HG02610 (cell line): ENCODE results near the gene DHX58.

Experiments
- ATAC-seq: cut with Tn5 transposase; IDR thresholded peaks from one replicate; pipeline ENCODE4 v1.9.1; 2021; ENCODE audit warnings: mild to moderate bottlenecking, moderate library complexity; ENCODE audit not compliant: unreplicated experiment

Gene DHX58

DNA sequence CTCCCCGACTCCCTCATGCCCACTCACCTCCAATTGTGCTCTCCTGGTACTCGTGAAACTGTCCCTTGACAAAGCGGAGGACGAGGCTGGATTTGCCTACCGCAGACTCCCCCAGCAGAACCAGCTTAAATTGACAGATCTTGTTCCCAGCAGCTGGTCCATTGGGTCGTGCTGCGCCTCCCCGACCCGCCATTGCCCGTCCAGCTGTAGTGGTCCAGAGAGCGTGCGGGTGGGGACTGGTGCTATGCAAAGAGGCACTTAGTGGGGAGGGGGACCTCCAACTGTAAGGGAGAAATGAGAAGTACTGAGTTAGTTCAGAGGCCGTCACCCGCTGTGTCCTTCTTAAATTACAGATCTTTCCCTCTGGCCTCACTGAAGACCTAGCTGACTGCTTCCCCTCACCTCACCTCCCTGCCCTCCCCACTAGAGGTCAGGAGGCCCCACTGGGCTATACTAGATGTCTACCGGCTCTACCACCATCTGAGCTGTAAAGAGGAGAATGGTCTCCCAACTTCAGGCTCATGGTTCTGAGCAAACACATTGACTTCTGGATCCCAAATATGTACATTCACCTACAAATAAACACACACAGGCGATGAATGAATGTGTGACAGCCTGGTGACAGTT is 17.9 kb upstream of the DHX58 start:
- ATAC-seq: no peak

DNA sequence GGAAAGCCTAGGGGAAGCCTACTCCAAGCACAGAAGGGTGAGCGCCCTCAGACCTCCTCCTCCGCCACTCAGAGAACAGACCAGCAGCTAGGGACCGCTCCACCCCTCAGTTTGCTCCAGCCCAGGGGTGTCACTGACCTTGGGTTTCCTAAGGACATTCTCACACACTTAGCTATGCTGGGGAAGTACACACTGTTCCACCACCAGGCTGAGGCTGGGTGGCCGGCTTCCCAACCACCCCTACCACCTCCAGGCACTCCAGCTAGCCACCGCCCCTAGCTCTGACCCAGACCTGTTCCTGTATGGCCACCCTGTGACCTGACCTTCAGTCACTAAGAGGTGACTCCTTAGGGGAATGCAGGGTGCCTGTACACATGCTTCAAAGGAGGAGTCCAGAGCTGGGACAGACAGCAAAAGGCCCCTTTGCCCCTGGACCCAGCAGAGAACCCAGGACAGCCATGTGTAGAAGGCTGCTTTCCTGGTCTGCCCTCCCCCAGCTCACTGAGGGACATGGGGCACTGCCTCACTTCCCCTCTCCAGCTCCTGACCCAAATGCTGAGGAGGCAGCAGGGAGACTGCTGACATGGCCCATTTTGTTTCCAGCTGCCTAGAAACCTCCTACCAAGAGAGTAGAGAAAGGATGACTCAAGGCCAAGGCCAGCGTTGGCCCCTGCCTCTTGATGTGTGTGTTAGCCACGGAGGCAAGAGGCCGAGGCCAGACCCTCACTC is 16.8 kb upstream of the DHX58 start:
- ATAC-seq: no peak

DNA sequence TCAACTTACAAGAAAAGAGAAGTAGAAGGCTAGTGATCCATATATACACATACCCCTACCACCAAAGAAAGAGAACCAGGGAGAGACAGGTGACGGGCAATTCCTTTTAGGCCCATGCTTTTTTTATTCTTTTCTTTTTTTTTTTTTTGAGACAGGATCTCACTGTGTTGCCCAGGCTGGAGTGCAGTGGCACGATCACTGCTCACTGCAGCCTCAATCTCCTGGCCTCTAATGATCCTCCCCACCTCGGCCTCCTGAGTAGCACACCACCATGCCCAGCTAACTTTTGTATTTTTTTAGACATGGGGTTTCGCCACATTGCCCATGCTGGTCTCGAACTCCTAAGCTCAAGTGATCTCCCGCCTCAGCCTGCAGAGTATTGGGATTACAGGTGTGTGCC is 14.9 kb upstream of the DHX58 start:
- no peak for ATAC-seq

DNA sequence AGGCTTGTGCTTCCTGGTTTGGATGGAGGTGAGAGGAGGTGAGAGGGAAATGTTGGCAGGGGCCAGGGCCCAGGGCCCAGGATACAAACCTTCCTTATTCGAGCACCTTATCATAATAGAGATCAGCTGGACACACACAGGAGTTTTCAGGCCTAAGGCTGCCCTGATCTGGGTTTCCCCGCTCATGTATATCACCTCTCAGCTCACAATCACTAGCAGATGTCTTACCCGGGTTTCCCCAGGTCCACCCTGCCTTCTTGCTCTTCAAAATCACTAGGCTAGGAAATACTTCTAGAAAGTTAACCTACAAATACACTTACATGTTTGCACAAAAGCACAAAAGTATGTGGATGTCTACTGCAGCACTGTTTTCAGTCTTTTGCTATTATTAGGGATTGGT is 14.3 kb upstream of the DHX58 start:
- no peak for ATAC-seq

DNA sequence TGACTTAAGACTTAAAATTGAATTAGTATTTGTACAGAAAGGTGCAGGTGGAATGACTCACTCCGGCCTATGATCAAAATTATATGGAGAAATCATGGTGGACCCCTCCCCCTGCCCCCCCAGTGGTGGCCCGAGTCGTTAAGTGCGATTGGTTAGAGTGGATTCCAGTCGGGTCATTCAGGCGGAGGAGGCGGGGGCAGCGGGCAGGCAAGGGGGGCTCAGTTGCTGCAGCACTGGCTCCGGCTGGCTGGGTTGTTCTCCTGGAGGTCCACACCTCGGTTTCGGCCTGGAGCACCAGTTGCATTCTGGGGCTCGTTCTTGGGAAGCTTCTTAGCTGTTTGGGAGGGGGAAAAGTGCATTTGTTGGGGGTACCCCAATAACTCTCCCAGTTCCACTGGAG is 13.1 kb upstream of the DHX58 start:
- ATAC-seq: no peak

DNA sequence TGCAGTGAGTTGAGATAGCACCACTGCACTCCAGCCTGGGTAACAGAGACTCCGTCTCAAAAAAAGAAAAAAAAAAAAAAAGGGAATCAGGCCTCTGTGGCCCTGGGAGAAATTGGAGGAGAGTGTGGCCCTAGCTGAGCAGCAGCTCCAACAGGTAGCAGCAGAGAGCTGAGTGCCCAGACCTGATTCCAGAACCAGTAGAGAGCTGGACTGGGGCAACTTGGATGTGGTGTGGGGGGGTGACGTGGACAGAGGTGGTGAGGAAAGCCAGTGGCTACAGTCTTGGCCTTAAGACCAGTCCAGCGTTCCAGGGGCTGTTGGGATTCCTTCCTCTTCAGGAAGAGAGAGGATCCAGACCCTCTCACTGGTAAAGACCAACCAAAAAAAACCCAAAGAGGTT is 11.7 kb upstream of the DHX58 start:
- no peak for ATAC-seq

DNA sequence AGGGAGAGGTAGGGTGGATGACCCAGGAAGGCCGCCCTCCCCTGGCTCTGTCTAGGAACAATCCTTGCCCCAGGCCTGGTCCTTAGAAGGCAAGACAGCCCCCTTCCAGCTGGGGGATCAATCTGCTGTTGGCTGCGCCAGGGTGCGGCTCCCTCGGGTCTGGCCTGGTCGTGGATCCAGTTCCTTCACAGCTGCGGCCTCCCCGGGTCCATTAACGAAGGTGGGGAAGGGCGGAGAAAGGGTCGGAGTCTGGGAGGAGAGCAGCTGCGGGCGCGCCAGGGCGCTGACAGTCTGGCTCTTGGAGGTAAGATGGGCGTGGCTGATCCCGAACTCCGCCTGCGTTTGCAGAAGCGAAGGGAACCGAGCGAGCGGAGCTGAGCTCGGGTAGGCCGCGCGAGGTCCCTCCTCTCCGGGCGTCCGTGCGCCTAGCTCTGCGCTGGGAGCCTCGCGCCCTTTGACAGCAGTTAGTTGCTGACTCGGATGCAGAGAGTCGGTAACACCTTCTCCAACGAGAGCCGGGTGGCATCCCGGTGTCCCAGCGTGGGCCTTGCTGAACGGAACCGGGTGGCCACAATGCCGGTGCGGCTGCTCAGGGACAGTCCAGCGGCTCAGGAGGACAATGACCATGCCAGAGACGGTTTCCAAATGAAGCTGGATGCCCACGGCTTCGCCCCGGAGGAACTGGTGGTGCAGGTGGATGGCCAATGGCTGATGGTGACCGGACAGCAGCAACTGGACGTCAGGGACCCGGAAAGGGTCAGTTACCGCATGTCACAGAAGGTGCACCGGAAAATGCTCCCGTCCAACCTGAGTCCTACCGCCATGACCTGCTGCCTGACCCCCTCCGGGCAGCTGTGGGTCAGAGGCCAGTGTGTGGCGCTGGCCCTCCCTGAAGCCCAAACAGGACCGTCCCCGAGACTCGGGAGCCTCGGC is 10.1 kb upstream of the DHX58 start, which contains the start of gene HSPB9:
HSPB9 (plus strand) TSS at position 434 of the 933 bp plus-strand sequence; CDS start at position 481, 47 bp downstream.
- ATAC-seq: no peak

DNA sequence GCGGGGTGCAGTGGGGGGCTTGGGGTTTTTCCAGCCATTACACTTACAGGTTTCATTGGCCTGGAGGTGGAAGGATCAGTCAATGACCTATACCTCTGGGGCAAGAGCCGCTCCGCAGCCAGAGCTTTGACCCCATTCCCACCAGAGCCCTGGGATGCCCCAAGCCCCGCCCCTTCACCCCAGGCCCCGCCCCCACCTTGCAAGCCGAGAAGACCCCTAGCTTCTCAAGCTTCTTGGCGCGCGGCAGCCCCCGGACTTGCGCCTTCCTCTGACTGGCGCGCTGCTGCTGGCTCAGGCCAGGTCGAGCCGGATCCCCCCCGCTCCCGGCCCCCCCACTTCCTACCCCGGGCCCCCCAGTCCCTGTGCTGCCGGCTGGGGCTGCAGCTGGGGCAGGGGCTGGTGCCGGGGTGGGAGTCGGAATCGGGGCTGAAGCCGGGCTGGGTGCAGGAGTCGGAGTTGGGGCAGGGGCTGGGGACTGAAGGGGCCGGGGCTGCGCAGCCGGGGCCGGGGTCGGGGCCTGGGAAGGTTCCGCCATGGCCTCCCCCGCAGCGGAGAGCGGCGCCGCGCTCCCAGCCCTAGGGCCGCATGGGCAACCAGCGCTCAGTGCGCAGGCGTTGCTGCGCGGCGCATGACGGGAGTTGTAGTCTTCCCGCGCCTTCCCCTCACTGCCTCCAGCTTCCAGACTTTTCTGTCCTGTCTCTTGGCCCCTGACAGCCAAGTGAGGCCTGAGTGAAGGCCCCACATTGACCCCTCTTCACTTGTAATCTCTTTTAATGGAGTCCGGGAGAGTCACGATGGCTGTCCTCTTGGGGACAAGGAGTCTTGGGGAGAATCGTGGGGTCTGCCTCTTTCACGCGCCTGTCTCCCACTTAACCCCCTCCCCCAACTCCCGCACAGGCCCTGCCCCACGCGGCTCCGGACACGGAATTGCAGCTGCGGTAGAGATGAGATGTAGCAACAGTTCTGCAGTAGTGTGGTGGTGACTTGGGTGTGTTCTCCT is 8.6 kb upstream of the DHX58 start, which contains the start of gene KAT2A:
KAT2A (minus strand) TSS at position 598 of the 1,000 bp plus-strand sequence; CDS start at position 535, 63 bp downstream.
- ATAC-seq: peak; percentile 81

DNA sequence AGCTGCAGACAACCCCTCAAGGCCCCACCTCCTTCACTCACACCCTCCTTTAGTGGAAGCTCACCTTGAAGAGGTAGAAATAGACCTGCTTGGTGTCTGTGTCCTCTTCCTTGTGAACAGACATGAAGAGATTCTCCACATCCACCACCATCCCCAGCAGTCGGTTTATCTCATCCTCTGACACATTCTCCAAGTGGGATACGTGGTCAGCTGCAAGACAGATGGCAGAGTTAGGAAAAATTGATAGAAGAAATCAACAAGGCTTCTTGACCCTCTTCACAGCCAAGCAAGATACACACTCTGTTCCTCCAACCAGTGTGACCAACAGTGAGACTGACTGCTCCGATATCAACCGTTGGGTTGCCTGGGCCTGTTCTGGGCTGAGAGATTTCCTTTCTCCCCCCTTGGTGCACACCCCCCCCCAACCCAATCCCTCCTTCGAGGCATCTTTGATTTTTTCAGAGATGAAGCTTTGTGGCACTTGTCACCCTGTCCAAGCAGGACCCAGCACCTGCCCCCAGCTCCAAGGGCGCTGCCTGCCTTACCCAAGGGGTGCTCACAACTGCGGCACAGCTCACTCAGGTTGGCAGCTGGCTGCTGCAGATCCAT is 7.8 kb upstream of the DHX58 start:
- no peak for ATAC-seq

DNA sequence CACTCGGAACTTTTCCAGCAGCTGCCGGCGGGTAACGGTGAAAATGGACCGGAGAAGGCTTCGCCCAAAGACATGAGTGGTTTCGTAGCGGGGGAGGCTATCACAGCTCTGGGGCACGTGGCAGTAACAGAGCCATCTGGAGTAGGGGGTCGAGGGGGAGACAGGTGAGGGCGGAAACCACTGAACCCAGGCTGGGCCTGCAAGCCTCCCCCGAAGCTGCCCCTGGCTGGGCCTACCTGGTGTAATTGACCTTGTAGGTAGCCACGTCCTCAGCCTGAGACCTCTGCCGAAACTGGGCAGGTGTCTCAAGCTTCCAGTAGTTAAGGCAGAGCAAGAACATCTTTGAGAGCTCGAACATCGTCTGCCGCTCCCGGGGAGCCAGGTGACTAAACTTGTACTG is 6.8 kb upstream of the DHX58 start:
- ATAC-seq: no peak

DNA sequence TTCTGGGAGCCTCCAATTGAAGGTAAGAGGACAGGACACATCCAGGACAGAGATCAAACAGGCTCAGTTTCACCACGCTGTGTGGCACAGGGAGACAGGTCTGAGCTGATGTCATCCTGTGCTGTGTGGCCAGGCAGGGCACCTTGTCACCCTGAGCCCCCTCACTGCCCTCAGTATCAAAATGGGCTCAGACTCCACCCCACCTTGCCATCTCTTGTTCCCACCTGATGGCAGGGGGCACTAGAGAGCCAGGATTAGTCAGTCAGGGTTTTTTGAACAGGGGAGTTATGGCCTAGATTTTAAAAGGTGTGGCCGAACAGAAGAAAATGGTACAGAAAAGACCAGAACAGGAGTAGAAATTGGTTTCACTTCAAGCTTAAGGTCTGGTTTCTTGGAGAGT is 6.0 kb upstream of the DHX58 start:
- ATAC-seq: no peak

DNA sequence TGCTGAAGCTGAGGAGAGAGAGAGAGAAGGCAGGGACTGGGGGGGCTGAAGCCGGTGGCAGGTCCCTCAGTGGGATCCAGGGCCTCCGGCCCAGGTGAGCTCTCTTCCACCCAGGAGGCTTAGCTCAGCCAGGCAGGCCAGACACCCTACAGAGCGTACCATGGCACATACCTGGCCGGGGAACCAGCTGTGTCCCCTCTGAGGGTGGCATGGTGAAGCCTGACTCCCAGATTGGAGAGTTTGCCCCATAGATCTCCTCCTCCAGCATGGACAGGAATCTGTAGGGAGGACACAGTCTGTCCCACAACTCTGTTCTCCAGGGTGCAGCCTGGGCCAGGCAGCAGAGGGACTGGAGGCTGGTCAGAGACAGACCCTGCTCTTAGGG is 5.6 kb upstream of the DHX58 start:
- no peak for ATAC-seq

DNA sequence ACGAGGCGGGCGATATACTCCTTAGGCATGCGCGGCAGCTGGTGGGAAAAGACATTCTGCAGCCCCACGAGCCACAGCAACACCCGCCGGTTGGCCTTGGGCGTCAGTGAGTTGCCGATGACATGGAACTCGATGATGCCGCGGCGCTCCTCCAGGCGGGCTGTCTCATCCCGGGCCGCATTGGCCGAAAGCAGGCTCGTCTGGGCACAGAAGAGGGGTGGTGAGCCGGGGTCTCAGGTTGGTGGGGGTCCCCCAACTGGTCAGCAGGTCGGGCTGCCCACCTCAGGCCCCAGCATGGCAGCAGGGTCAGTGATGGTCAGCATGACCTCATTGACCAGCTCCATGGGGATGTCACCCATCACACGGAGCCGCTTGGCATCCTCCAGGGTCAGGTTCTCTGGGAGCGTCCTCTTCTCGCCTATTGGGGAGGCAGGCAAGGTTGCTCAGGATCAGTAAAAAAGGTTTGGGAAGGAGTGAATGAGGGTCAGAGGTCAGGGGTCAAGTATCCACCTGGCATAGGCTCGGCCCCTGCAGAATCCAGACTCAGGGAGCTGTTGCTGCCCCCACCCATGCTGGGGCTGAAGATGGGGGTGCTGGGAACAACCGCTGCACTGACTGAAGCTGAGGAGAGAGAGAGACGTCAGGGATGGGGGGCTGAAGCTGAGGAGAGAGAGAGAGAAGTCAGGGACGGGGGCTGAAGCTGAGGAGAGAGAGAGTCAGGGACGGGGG is 5.0 kb upstream of the DHX58 start:
- ATAC-seq: no peak

DNA sequence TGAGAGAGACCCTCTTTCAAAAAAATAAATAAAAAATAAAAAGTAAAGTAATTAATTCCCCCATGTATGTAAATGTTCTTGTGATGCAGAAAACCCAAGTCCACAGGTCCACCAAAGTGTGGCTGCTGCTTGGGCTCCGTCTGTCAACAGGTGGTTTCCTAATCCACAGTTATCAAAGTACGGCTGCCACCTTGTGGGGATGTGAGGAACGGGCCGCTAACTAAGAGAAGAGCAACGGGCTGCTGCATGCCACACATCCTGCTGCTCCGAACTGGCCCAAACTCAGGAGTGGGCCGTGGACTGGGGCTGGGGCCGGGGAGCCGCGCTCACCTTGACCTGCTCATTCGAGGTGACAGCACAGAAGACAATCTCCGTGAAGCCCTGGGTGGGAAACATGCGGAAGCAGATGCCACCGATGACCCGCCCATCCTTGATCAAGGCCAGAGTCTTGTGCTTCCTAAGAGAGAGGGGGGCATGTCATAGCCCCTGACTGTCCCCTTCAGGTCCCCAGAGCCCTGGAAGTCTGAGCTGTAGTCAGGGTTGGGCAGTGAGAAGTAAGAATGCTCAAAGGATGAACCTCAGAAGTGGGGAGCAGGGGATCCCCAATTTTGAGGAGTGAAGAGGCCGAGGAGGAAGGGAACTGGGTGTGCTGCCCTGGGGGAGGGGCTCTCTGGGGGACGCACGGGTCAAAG is 4.3 kb upstream of the DHX58 start:
- no peak for ATAC-seq

DNA sequence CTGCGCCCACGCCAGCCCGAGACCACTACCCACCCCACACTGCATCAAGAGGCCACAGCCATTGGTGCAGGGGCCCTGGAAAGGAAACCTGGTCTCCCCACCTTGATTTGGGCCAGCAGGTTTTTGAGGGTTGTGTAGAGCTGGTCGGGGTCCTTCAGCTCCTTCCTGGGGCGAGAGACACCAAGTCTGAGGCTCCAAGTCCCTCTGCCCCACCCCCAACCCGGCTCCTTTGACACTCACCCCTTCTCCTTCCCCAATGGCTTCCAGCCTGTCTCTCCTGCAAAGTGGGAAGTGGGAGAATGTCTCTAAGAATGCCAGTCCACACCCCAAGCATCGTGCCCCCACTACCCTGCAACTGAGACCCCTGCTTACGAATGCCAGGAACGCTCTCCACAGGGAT is 1.6 kb upstream of the DHX58 start:
- no peak for ATAC-seq

DNA sequence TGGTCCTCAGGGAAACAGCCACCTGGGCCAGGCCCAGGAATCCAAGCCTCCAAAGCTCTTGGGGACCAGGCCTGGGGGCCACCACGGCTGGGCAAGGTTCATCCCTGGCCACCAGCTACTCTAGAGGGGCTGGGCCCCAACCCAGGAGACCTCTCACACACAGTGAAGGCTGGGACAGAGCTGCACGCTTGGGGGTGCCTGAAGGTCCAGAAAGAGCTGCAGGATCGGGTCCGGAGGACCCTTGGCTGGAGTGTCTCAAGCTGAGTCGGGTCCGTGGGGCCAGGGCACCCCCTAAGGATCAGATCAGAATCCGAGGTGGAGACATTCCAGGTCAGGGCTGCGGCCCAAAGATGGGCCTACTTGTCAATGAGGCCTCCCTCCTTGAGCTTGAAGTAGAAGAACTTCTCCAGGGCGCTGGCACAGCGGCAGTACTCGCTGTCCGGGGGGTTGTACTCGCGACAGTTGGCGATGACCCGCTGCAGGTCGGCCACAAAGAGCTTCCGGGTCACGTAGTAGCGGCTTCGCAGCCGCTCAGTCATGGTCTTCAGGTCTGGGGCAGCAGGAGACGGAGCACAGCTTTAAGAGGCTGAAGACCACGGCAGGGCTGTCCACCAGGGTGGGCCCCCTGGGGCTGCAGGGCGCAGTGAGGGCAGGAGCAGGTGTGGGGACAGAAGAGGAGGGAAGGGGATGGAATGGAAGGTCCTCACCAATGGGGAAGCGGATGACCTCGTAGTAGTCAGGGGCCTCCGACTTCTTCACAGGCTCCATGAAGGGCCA is 967 bp upstream of the DHX58 start:
- no peak for ATAC-seq

DNA sequence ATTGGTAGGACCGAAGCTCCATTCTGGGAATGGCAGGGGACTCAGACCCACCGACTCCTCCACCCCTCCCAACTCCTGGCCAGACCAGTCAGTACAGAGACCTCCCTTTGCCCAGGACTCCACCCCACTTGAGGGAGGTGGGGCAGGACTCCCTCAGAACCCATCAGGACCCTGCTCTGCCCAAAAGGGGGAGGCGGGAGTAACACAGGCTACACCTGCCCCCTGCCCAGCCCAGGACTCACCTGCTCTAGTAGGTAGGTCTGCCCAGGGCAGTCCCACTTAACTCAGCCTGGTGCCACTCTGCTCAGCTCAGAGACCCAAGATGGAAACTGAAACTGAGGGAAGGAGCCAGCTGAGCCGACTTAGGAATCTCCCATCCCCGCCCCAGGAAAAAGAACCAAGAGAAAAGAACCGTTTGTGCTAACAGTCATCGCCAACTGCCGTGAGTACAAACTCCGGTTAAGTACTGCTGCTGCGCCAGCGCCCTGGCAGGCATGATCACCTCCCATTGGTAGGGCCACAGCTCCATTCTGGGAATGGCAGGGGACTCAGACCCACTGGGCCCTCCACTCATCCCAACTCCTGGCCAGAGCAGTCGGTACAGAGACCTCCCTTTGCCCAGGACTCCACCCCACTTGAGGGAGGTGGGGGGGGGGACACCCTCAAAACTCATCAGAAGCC is 503 bp downstream of the DHX58 start:
- no peak for ATAC-seq
